Duodenal mucosa (tissue), 2 donors: ENCODE data around the gene NET1.

Source experiments
- H3K27ac ChIP-seq: one replicate; pipeline ENCODE4 v1.7.0; 2013; ENCODE audit warnings: low read depth, low read length
- H3K27me3 ChIP-seq, 2 donors: one replicate each; pipeline ENCODE4 v1.7.0; 2013; ENCODE audit warnings: low read length in 2 of 2, control low read depth in 1 of 2; ENCODE audit not compliant: insufficient read depth in 2 of 2, control insufficient read depth in 1 of 2
- H3K36me3 ChIP-seq, 2 donors: one replicate each; pipeline ENCODE4 v1.7.0; 2013; ENCODE audit warnings: low read length in 2 of 2, control low read depth in 1 of 2; ENCODE audit not compliant: insufficient read depth in 2 of 2, control insufficient read depth in 1 of 2
- H3K4me1 ChIP-seq, 2 donors: one replicate each; pipeline ENCODE4 v1.7.0; 2013; ENCODE audit warnings: low read length in 2 of 2, control low read depth in 1 of 2; ENCODE audit not compliant: insufficient read depth in 2 of 2, control insufficient read depth in 1 of 2
- H3K4me3 ChIP-seq, 2 donors: one replicate each; pipeline ENCODE4 v1.7.0; 2013; ENCODE audit warnings: low read length in 2 of 2, low read depth in 1 of 2
- H3K9ac ChIP-seq, 2 donors: one replicate each; pipeline ENCODE4 v1.7.0; 2013; ENCODE audit warnings: low read length in 2 of 2, low read depth in 1 of 2
- H3K9me3 ChIP-seq, 2 donors: one replicate each; pipeline ENCODE4 v1.7.0; 2013; ENCODE audit warnings: low read length in 2 of 2, control low read depth in 1 of 2; ENCODE audit not compliant: control insufficient read depth in 1 of 2

Gene NET1

GRCh38 chr10:5499493-5500140 lies 87.3 kb downstream of the NET1 start, which contains the start of gene CALML5:
Gene CALML5, minus strand, starts transcription at chr10:5499570. Its CDS starts 132 bp downstream, at chr10:5499438.
- no peak within 1 kb of the TSS for H3K4me3 ChIP-seq
- no peak within 1 kb of the TSS for H3K27ac ChIP-seq
- H3K27me3 ChIP-seq: no peaks in the 10 kb centered on the region
- H3K4me1 ChIP-seq: peaks cover 16 to 34% of the 10 kb centered on the region in 2 donors
- peak within 1 kb of the TSS in 1 of 2 donors; percentile 17 for H3K9ac ChIP-seq
- H3K36me3 ChIP-seq: no peaks in the 10 kb centered on the region
- no peaks in the 10 kb centered on the region for H3K9me3 ChIP-seq

- H3K27ac ChIP-seq: no peak overlapping the region
Observed at GRCh38 chr10:5500162-5500670, 87.9 kb downstream of the NET1 start.

GRCh38 chr10:5500910-5501309 lies 88.6 kb downstream of the NET1 start:
- Histone ChIP-seq H3K36me3 (no peaks in the 10 kb centered on the region), H3K9me3 (no peaks in the 10 kb centered on the region), H3K9ac (peak overlapping the region in 1 of 2 donors; percentile 17), H3K4me3 (no peak overlapping the region), H3K27me3 (no peaks in the 10 kb centered on the region), H3K4me1 (peaks cover 19 to 34% of the 10 kb centered on the region in 2 donors), H3K27ac (no peak overlapping the region)

More at GRCh38 chr10:5500162-5500670, 87.9 kb downstream of the NET1 start:
- H3K27me3 ChIP-seq: no peaks in the 10 kb centered on the region
- peak overlapping the region in 1 of 2 donors; percentile 17 for H3K9ac ChIP-seq
- H3K36me3 ChIP-seq: no peaks in the 10 kb centered on the region
- no peaks in the 10 kb centered on the region for H3K9me3 ChIP-seq
- no peak overlapping the region for H3K4me3 ChIP-seq
- H3K4me1 ChIP-seq: peaks cover 16 to 34% of the 10 kb centered on the region in 2 donors

- no peaks in the 10 kb centered on the region for H3K27me3 ChIP-seq
- H3K9me3 ChIP-seq: no peaks in the 10 kb centered on the region
- H3K36me3 ChIP-seq: no peaks in the 10 kb centered on the region
- H3K27ac ChIP-seq: no peak overlapping the region
- H3K4me3 ChIP-seq: no peak overlapping the region
- H3K9ac ChIP-seq: no peak overlapping the region
- peaks cover 21 to 37% of the 10 kb centered on the region in 2 donors for H3K4me1 ChIP-seq
Observed at GRCh38 chr10:5502061-5502521, 89.7 kb downstream of the NET1 start.

GRCh38 chr10:5502571-5503476 lies 90.5 kb downstream of the NET1 start:
- H3K36me3 ChIP-seq: no peaks in the 10 kb centered on the region
- no peak overlapping the region for H3K27ac ChIP-seq
- no peaks in the 10 kb centered on the region for H3K9me3 ChIP-seq
- H3K9ac ChIP-seq: no peak overlapping the region
- H3K4me3 ChIP-seq: peak overlapping the region in 1 of 2 donors; percentile 4
- H3K27me3 ChIP-seq: no peaks in the 10 kb centered on the region
- H3K4me1 ChIP-seq: peaks cover 21 to 37% of the 10 kb centered on the region in 2 donors

GRCh38 chr10:5503477-5503835 lies 91.1 kb downstream of the NET1 start:
- Histone ChIP-seq H3K36me3 (no peaks in the 10 kb centered on the region), H3K4me1 (peaks cover 21 to 37% of the 10 kb centered on the region in 2 donors), H3K27ac (peak overlapping the region; percentile 1), H3K4me3 (peak overlapping the region in 1 of 2 donors; percentile 4), H3K27me3 (no peaks in the 10 kb centered on the region), H3K9ac (peak overlapping the region in 1 of 2 donors; percentile 47), H3K9me3 (no peaks in the 10 kb centered on the region)

GRCh38 chr10:5504146-5505072 lies 92.1 kb downstream of the NET1 start:
- Histone ChIP-seq H3K36me3 (no peaks in the 10 kb centered on the region), H3K9me3 (no peaks in the 10 kb centered on the region), H3K27ac (no peak overlapping the region), H3K27me3 (no peaks in the 10 kb centered on the region), H3K4me1 (peaks cover 21 to 37% of the 10 kb centered on the region in 2 donors), H3K4me3 (no peak overlapping the region), H3K9ac (peak overlapping the region in 1 of 2 donors; percentile 47)

GRCh38 chr10:5506246-5506645 lies 93.9 kb downstream of the NET1 start:
- no peaks in the 10 kb centered on the region for H3K9me3 ChIP-seq
- H3K9ac ChIP-seq: no peak overlapping the region
- H3K36me3 ChIP-seq: no peaks in the 10 kb centered on the region
- H3K27ac ChIP-seq: no peak overlapping the region
- H3K4me1 ChIP-seq: peaks cover 21 to 25% of the 10 kb centered on the region in 2 donors
- no peak overlapping the region for H3K4me3 ChIP-seq
- no peaks in the 10 kb centered on the region for H3K27me3 ChIP-seq

- no peaks in the 10 kb centered on the region for H3K27me3 ChIP-seq
- H3K9ac ChIP-seq: no peak overlapping the region
- H3K4me3 ChIP-seq: no peak overlapping the region
- H3K9me3 ChIP-seq: no peaks in the 10 kb centered on the region
- H3K27ac ChIP-seq: no peak overlapping the region
- H3K4me1 ChIP-seq: peaks cover 21 to 25% of the 10 kb centered on the region in 2 donors
- no peaks in the 10 kb centered on the region for H3K36me3 ChIP-seq
Observed at GRCh38 chr10:5506751-5507648, 94.6 kb downstream of the NET1 start.
